Effector memory CD4-positive, alpha-beta T cell (primary cell): Measurements from ENCODE around the gene CDKL2.
"Not testable (repeated sequence)": the region's sequence is repeated elsewhere in the genome, so short reads cannot be mapped to it uniquely, and the experiment has no call there.

Experiments
- DNase-seq, 3 donors: peaks; one replicate each; pipeline ENCODE4 v3.0.0-alpha.2; 2020
- H3K27ac ChIP-seq: 2 replicates; pipeline ENCODE4 v1.7.0; 2013; ENCODE audit warnings: mild to moderate bottlenecking, low read length, moderate library complexity; ENCODE audit not compliant: insufficient read depth, poor library complexity, severe bottlenecking
- H3K27me3 ChIP-seq: replicated peaks from 2 replicates; pipeline ENCODE4 v1.7.0; 2013; ENCODE audit warnings: mild to moderate bottlenecking, low read length; ENCODE audit not compliant: insufficient read depth, control insufficient read depth, poor library complexity, severe bottlenecking
- H3K36me3 ChIP-seq: 2 replicates; pipeline ENCODE4 v1.7.0; 2013; ENCODE audit warnings: mild to moderate bottlenecking, low read length, moderate library complexity; ENCODE audit not compliant: control insufficient read depth, insufficient read depth
- H3K4me1 ChIP-seq: 2 replicates; pipeline ENCODE4 v1.7.0; 2013; ENCODE audit warnings: low read length, mild to moderate bottlenecking; ENCODE audit not compliant: control insufficient read depth, insufficient read depth, poor library complexity, severe bottlenecking
- H3K4me3 ChIP-seq: 2 replicates; pipeline ENCODE4 v1.7.0; 2013; ENCODE audit warnings: low read length, low read depth, mild to moderate bottlenecking; ENCODE audit not compliant: insufficient read depth, poor library complexity, severe bottlenecking
- H3K9me3 ChIP-seq: 2 replicates; pipeline ENCODE4 v1.7.0; 2013; ENCODE audit warnings: mild to moderate bottlenecking, low read length, moderate library complexity; ENCODE audit not compliant: control insufficient read depth

The CDKL2 gene

DNA sequence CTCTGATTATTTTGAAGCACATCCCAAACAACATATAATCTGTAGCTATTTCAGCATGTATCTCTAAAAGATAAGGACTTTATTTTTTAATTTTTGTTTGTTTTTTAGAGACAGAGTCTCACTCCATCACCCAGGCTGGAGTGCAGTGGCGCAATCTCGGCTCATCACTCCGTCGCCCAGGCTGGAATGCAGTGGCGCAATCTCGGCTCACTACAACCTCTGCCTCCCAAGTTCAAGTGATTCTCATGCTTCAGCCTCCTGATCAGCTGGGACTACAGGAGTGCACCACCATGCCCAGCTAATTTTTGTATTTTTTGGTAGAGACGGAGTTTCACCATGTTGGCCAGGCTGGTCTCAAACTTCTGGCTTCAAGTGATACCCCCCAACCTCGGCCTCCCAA, 86.1 kb downstream of the CDKL2 start:
- not testable (repeated sequence) for DNase-seq, H3K4me1 ChIP-seq, H3K9me3 ChIP-seq, H3K4me3 ChIP-seq, H3K27ac ChIP-seq, H3K27me3 ChIP-seq
- H3K36me3 ChIP-seq, result peaks cover 13% of the 10 kb centered on the region

DNA sequence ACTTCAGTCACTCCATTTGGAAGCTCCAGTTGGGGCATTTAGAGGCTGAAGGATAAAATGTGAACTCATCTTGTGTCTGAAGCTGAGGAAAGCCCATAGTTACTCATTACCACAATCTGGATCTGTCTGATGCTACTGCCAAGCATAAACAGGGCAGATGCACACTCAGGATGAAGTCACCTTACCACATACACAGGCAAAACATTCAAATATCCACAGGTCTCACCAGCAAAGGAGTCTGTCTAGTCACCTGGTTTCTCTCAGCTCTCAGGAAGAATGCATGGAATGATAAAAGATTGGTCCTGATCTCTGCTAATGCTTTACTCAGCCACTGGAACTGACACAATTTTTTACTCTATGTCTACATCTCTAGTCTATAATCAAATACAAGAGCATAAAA, 87.5 kb downstream of the CDKL2 start:
- H3K27ac ChIP-seq, result no peak overlapping the region
- H3K27me3 ChIP-seq, result no peaks in the 10 kb centered on the region
- no peak for DNase-seq
- H3K9me3 ChIP-seq, result no peaks in the 10 kb centered on the region
- no peak overlapping the region for H3K4me3 ChIP-seq
- H3K4me1 ChIP-seq, result no peaks in the 10 kb centered on the region
- peaks cover 13% of the 10 kb centered on the region for H3K36me3 ChIP-seq

DNA sequence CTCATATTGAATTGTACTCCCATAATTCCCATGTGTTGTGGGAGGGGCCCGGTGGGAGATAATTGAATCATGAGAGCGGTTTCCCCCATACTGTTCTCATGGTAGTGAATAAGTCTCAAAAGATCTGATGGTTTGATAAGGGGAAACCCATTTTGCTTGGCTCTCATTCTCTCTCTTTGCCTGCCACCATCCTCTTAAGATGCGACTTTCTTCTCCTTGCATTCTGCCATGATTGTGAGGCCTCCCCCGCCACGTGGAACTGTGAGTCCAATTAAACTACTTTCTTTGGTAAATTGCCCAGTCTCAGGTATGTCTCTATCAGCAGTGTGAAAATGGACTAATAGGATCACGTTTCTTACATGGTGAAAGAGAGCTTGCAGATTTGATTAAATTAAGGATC, 93.0 kb downstream of the CDKL2 start:
- not testable (repeated sequence) for H3K4me3 ChIP-seq, H3K4me1 ChIP-seq, H3K9me3 ChIP-seq, H3K27me3 ChIP-seq, H3K27ac ChIP-seq, H3K36me3 ChIP-seq, DNase-seq

DNA sequence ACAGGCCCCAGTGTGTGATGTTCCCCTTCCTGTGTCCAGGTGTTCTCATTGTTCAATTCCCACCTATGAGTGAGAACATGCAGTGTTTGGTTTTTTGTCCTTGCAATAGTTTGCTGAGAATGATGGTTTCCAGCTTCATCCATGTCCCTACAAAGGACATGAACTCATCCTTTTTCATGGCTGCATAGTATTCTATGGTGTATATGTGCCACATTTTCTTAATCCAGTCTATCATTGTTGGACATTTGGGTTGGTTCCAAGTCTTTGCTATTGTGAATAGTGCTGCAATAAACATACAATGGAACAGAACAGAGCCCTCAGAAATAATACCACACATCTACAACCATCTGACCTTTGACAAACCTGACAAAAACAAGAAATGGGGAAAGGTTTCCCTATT, 96.4 kb downstream of the CDKL2 start:
- H3K27me3 ChIP-seq, DNase-seq, H3K4me3 ChIP-seq, H3K27ac ChIP-seq, H3K4me1 ChIP-seq, H3K9me3 ChIP-seq: not testable (repeated sequence)
- H3K36me3 ChIP-seq, result peaks cover 16% of the 10 kb centered on the region

DNA sequence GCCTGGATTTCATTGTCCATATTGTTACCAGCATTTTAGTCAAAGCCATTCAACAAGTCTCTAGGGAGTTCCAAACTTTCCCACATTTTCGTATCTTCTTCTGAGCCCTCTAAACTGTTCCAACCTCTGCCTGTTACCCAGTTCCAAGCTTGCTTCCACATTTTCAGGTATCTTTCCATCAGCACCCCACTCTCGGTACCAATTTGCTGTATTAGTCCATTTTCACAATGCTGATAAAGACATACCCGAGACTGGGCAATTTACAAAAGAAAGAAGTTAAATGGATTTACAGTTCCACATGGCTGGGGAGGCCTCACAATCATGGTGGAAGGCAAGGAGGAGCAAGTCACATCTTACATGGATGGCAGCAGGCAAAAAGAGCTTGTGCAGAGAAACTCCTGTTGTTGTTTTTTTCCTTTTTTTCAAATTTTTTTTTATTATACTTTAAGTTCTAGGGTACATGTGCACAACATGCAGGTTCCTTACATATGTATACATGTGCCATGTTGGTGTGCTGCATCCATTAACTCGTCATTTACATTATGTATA, 96.9 kb downstream of the CDKL2 start:
- not testable (repeated sequence) for H3K4me1 ChIP-seq, H3K27me3 ChIP-seq, H3K4me3 ChIP-seq, H3K9me3 ChIP-seq, DNase-seq, H3K27ac ChIP-seq
- peaks cover 18% of the 10 kb centered on the region for H3K36me3 ChIP-seq

DNA sequence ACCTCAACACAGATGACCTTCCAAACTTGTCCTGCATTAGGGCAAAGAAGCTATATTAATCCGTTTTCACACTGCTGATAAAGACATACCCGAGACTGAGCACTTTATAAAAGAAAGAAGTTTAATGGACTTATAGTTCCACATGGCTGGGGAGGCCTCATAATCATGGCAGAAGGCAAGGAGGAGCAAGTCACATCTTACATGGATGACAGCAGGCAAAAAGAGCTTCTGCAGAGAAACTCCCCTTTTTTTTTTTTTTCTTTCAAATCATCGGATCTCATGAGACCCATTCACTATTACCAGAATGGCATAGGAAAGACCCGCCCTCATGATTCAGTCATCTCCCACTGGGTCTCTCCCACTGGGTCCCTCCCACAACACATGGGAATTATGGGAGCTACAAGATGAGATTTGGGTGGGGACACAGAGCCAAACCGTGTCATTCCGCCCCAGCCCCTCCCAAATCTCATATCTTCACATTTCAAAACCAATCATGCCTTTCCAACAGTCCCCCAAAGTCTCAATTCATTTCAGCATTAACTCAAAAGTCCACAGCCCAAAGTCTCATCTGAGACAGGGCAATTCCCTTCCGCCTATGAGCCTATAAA, 98.7 kb downstream of the CDKL2 start:
- not testable (repeated sequence) for H3K27me3 ChIP-seq, H3K9me3 ChIP-seq, H3K27ac ChIP-seq, H3K4me1 ChIP-seq, H3K4me3 ChIP-seq, DNase-seq
- H3K36me3 ChIP-seq, result peaks cover 36% of the 10 kb centered on the region

DNA sequence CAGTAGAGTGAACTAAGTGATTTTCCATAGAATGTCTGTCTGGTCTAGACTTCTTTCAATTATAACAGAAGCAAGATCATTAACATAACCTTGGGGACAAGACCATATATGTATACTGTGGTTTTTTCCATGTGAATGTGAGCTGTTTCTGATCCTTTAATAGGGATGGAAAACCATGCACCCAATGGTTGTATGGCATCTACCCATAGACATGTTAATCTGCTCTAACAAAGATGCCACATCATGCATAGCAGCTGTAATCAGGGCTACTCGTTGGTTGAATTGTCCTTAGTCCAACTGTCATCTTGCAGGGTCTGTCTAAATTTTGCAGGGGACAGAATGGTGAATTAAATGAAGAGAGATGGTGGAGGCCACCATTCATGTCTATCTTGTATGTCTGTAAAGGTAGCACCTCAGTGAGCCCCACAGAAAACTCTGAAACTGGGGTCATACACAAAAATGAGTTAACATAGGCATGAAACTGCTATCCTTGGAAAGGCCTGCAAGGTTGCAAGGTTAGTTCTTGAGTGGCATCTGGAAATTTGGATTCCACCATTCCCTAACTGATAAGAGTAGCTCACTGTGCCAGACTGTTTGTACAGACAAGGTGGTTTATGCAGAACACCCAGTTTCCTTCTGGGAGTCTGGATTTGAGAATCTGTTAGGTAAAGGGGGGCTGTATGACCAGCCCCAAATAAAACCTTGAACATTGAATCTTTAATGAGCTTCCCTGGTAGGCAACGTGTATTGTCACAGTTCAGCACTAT, 99.6 kb downstream of the CDKL2 start:
- Histone ChIP-seq H3K9me3 (no peaks in the 10 kb centered on the region), H3K27ac (no peak overlapping the region), H3K4me3 (no peak overlapping the region), H3K4me1 (no peaks in the 10 kb centered on the region), H3K27me3 (no peaks in the 10 kb centered on the region), H3K36me3 (peaks cover 40% of the 10 kb centered on the region)
- DNase-seq, result no peak
